ENCODE measurements around the gene PYDC2.
"Not testable (repeated sequence)": the region's sequence is repeated elsewhere in the genome, so short reads cannot be mapped to it uniquely, and the experiment has no call there.

PYDC2 gene

DNA sequence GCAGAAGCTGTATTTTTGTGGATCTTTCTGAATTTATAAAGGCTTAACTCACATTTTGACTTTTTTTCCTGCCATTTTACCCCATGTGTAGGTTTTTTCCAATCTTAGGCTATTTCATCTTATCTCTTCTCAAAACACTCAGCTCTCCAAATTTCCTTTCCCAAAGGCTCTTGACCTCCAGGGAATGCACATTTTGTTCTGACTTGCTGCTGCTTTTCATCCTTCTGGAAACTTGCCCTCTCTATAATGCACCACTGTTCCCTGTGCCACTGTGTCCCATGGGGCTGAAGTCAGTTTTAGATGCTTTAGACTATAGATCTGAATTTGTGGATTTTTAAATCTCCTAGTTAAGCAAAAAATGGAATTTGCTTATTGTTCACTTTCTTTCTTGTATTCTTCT, 9.1 kb downstream of the PYDC2 start:
- no peaks in the 10 kb centered on the region for H3K36me3 ChIP-seq (ENCODE audit: control insufficient read depth in 1 of 2, insufficient read depth in 2 of 2, low read length in 2 of 2)
- H3K4me3 ChIP-seq (ENCODE audit: low read depth in 1 of 2, low read length in 2 of 2), result no peak overlapping the region
- H3K4me1 ChIP-seq (ENCODE audit: control insufficient read depth in 1 of 2, insufficient read depth in 2 of 2, low read length in 2 of 2), result no peaks in the 10 kb centered on the region
- H3K27me3 ChIP-seq (ENCODE audit: low read depth, low read length), result no peaks in the 10 kb centered on the region
- H3K27ac ChIP-seq (ENCODE audit: low read length), result no peak overlapping the region
- no peaks in the 10 kb centered on the region for H3K9me3 ChIP-seq (ENCODE audit: control insufficient read depth in 1 of 2, low read length in 2 of 2)

DNA sequence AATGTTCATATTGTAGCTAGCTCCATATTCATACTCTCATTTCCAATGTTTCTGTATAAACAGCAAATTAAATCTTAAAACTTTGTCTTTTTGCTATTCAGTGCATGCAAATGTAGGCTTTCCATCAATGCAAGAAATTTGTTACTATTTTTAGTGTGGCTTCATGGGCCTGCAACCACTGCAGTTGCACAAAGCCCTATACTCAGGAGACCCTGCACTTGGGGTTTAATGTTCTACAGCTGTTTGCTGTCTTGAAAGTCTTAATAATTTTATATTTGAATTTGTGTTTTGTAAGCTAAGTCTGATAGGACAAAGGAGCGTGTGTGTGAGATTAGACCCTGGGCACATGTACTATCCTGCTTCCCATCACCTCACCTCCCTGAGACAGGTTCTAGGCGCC, 9.6 kb downstream of the PYDC2 start:
- Histone ChIP-seq H3K27ac (ENCODE audit: low read length) (no peak overlapping the region), H3K27me3 (ENCODE audit: low read depth, low read length) (no peaks in the 10 kb centered on the region), H3K4me1 (ENCODE audit: control insufficient read depth in 1 of 2, insufficient read depth in 2 of 2, low read length in 2 of 2) (no peaks in the 10 kb centered on the region), H3K9me3 (ENCODE audit: control insufficient read depth in 1 of 2, low read length in 2 of 2) (no peaks in the 10 kb centered on the region), H3K4me3 (ENCODE audit: low read depth in 1 of 2, low read length in 2 of 2) (no peak overlapping the region), H3K36me3 (ENCODE audit: control insufficient read depth in 1 of 2, insufficient read depth in 2 of 2, low read length in 2 of 2) (no peaks in the 10 kb centered on the region)

DNA sequence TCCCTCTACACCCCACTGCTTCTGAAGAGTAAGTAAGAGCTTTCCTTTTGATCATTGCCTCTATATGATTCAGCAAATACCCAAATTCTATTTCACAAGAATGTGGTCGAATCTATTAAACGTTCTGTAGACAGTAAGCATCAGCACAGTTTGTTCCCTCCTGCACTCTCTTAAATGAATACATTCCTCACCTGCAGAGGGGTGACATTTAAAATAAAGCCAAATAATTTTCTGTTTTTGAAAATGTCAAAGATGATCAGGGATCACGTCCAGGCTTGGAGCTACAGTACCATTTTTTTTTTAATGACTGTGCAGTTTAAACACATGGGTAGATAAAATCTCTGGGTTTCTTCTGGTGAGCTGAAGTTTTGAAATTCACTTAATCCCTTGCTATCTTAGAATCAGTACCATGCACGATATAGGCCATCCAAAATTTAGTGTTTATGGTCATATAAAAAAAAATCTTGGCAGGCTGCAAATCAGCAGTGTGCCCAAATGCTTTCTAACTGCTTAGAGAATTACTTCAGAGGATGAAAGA, 12.8 kb downstream of the PYDC2 start:
- no peaks in the 10 kb centered on the region for H3K27me3 ChIP-seq (ENCODE audit: low read depth, low read length)

DNA sequence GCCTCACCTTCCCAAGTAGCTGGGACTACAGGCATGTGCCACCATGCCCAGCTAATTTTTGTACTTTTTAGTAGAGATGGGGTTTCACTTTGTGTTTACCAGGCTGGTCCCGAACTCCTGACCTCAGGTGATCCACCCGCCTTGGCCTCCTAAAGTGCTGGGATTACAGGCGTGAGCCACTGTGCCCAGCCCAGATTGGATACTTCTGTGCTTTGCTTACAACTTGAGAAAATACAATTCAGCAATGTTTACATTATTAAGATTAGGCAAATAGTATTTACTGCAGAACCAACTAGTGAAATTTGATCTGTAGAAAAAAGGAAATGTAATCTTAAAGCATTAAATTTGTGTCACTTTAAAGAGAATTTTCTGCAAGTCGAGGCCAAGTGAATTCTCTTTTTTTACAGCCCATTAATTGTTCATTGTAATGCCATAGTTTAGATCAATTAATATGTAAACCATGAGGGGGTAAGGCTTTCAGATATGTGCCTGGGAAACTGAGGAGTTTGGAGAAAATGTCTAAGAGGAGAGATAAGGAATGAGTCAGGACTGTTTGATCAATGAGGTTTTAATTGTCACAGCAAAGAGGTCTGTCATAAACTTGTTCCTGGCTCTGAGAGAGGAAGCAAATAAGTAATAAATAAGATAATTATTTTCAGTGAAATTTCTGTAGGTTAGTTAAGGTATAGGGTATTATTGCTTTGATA, 15.3 kb downstream of the PYDC2 start:
- Histone ChIP-seq H3K36me3 (ENCODE audit: control insufficient read depth in 1 of 2, insufficient read depth in 2 of 2, low read length in 2 of 2) (no peaks in the 10 kb centered on the region), H3K27me3 (ENCODE audit: low read depth, low read length) (no peaks in the 10 kb centered on the region), H3K4me1 (ENCODE audit: control insufficient read depth in 1 of 2, insufficient read depth in 2 of 2, low read length in 2 of 2) (no peaks in the 10 kb centered on the region), H3K9me3 (ENCODE audit: control insufficient read depth in 1 of 2, low read length in 2 of 2) (peaks cover 0 to 4% of the 10 kb centered on the region in 2 donors), H3K4me3 (ENCODE audit: low read depth in 1 of 2, low read length in 2 of 2) (no peak overlapping the region), H3K27ac (ENCODE audit: low read length) (no peak overlapping the region)

More for the DNA sequence above, 12.8 kb downstream of the PYDC2 start:
- Histone ChIP-seq H3K4me3 (ENCODE audit: low read depth in 1 of 2, low read length in 2 of 2) (no peak overlapping the region), H3K36me3 (ENCODE audit: control insufficient read depth in 1 of 2, insufficient read depth in 2 of 2, low read length in 2 of 2) (no peaks in the 10 kb centered on the region), H3K9me3 (ENCODE audit: control insufficient read depth in 1 of 2, low read length in 2 of 2) (no peaks in the 10 kb centered on the region), H3K27ac (ENCODE audit: low read length) (no peak overlapping the region), H3K4me1 (ENCODE audit: control insufficient read depth in 1 of 2, insufficient read depth in 2 of 2, low read length in 2 of 2) (no peaks in the 10 kb centered on the region)

DNA sequence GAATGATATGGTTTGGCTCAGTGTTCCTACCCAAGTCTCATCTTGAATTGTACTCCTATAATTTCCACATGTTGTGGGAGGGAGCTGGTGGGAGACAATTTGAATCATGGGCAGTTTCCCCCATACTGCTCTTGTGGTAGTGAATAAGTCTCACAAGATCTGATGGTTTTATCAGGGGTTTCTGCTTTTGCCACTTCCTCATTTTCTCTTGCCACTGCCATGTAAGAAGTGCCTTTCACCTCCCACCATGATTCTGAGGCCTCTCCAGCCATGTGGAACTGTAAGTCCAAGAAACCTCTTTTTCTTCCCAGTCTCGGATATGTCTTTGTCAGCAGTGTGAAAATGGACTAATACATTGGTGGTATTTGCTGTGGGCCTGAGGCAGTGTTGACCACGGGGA, 23.0 kb downstream of the PYDC2 start:
- not testable (repeated sequence) for H3K4me1 ChIP-seq (ENCODE audit: control insufficient read depth in 1 of 2, insufficient read depth in 2 of 2, low read length in 2 of 2); H3K27ac ChIP-seq (ENCODE audit: low read length)

DNA sequence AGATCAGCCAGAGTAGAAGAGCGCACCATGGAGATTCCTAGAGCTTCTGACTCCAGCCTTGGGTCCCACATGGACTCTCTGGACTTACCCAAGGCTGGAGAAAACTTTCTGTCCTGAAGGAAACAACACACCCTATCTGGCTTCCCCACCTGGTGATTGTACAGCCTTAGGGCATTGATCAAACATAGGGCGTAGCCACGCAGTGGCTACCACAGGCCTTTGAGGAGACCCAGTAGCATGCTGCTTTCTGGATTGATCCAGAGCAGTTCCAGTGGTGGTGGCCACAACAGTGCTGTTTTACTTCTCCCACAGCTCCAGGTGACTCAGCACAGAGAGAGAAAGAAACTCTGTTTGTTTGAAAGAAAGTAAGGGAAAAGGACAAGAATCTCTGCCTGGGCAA, 23.5 kb downstream of the PYDC2 start:
- H3K4me1 ChIP-seq (ENCODE audit: control insufficient read depth in 1 of 2, insufficient read depth in 2 of 2, low read length in 2 of 2), result no peaks in the 10 kb centered on the region
- no peaks in the 10 kb centered on the region for H3K27me3 ChIP-seq (ENCODE audit: low read depth, low read length)
- H3K9me3 ChIP-seq (ENCODE audit: control insufficient read depth in 1 of 2, low read length in 2 of 2), result peaks cover 0 to 5% of the 10 kb centered on the region in 2 donors
- no peak overlapping the region for H3K27ac ChIP-seq (ENCODE audit: low read length)
- no peak overlapping the region for H3K4me3 ChIP-seq (ENCODE audit: low read depth in 1 of 2, low read length in 2 of 2)
- no peaks in the 10 kb centered on the region for H3K36me3 ChIP-seq (ENCODE audit: control insufficient read depth in 1 of 2, insufficient read depth in 2 of 2, low read length in 2 of 2)

More for the DNA sequence above, 23.0 kb downstream of the PYDC2 start:
- H3K9me3 ChIP-seq (ENCODE audit: control insufficient read depth in 1 of 2, low read length in 2 of 2); H3K4me3 ChIP-seq (ENCODE audit: low read depth in 1 of 2, low read length in 2 of 2); H3K27me3 ChIP-seq (ENCODE audit: low read depth, low read length); H3K36me3 ChIP-seq (ENCODE audit: control insufficient read depth in 1 of 2, insufficient read depth in 2 of 2, low read length in 2 of 2): not testable (repeated sequence)

DNA sequence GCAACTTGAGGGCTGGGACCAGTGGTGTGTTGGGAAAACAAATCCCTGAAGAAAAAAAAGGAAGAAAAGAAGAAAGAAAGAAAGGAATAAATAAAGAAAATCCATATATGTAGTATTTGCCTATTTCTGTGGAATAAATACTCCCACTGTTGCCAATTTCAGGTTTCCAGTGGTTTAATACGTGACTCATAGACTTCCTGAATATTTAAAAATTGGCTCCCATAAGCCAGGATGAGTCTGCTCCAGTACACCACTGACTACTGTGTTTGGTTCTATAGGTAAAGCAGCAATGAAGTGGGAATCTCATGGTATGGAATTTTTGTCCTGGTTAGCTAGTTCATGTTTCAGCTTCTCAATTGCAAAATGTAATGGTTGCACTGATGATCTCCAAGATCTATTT, 31.6 kb downstream of the PYDC2 start:
- Histone ChIP-seq H3K27ac (ENCODE audit: low read length) (no peak overlapping the region), H3K4me1 (ENCODE audit: control insufficient read depth in 1 of 2, insufficient read depth in 2 of 2, low read length in 2 of 2) (no peaks in the 10 kb centered on the region), H3K36me3 (ENCODE audit: control insufficient read depth in 1 of 2, insufficient read depth in 2 of 2, low read length in 2 of 2) (no peaks in the 10 kb centered on the region), H3K9me3 (ENCODE audit: control insufficient read depth in 1 of 2, low read length in 2 of 2) (no peaks in the 10 kb centered on the region), H3K4me3 (ENCODE audit: low read depth in 1 of 2, low read length in 2 of 2) (no peak overlapping the region), H3K27me3 (ENCODE audit: low read depth, low read length) (no peaks in the 10 kb centered on the region)

DNA sequence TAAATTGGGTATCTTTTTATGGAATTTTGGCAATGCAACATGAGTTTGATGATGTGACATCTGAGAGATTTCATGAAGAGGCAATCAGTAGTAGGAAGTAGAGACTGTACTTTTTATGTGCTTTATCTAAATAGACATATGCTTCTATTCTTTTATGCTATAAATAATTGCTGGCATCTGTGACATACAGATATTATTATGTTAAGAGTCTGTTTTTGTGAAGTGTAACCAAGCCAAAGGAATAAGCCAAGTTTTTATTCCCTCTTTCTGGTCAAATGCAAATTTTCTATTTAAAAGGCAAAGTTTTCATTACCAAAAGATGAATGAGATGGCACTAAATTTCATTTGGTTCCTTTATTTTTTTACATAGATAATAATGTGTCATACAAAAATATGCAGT, 32.4 kb downstream of the PYDC2 start:
- H3K27me3 ChIP-seq (ENCODE audit: low read depth, low read length), result no peaks in the 10 kb centered on the region
- H3K4me3 ChIP-seq (ENCODE audit: low read depth in 1 of 2, low read length in 2 of 2), result no peak overlapping the region
- no peaks in the 10 kb centered on the region for H3K36me3 ChIP-seq (ENCODE audit: control insufficient read depth in 1 of 2, insufficient read depth in 2 of 2, low read length in 2 of 2)
- H3K4me1 ChIP-seq (ENCODE audit: control insufficient read depth in 1 of 2, insufficient read depth in 2 of 2, low read length in 2 of 2), result no peaks in the 10 kb centered on the region
- no peaks in the 10 kb centered on the region for H3K9me3 ChIP-seq (ENCODE audit: control insufficient read depth in 1 of 2, low read length in 2 of 2)
- H3K27ac ChIP-seq (ENCODE audit: low read length), result no peak overlapping the region

DNA sequence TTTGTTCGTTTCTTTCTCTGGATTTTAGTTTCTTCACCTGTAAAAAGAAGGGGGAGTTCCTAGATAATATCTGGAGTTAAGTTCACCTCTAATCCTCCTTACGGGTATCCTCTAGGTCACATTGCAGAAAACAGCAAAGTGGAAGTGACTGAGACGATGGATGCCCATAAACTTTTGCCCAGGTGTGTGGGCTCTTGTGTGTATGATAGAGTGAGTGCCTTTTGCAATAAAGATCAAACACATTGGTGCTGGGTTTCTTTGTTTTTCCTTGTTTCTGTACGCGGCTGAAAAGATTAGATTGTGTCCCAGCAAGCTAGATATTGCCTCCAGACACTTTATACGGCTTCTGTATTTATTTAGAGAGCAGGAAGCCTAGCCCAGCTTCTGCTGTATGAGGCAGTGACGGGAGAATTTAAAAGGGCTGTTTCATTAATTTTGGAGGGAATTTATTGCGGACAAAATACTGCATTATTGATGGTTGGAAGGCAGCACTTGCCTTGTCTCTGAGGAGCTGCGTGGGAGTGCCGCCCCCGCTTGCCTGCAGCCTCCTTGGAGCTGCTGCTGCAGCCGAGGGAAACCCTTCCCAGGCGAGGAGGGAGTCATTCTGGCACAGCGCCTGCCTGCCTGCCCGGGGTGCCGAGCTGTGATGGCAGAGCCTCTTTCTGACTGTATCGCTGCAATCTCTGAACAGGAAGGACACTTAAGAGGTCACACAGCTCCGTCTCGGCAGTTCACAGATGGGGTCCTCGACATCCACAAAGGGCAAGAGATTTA, 38.5 kb downstream of the PYDC2 start:
- H3K4me3 ChIP-seq (ENCODE audit: low read depth in 1 of 2, low read length in 2 of 2), result peak overlapping the region; percentile 1 to 19
- H3K9me3 ChIP-seq (ENCODE audit: control insufficient read depth in 1 of 2, low read length in 2 of 2), result no peaks in the 10 kb centered on the region

DNA sequence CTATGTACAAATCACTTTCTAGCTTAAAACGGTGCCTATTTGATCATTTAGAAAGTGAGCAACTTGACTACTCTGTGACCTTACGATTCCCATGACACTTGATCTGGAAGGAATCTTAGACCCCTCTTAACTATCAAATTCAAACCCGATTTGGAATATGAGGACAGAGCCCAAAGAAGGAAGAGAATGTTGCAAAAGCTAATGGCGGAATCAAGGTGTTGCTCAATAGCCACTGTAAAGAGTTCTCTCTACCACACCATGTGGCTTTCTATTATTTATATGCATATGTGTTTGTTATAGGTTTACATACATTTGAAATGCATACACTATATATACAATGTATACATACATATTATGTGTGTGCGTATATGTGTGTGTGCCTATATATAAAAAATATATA, 39.9 kb downstream of the PYDC2 start:
- no peak overlapping the region for H3K4me3 ChIP-seq (ENCODE audit: low read depth in 1 of 2, low read length in 2 of 2)
- H3K9me3 ChIP-seq (ENCODE audit: control insufficient read depth in 1 of 2, low read length in 2 of 2), result no peaks in the 10 kb centered on the region
- no peak overlapping the region for H3K27ac ChIP-seq (ENCODE audit: low read length)
- no peaks in the 10 kb centered on the region for H3K36me3 ChIP-seq (ENCODE audit: control insufficient read depth in 1 of 2, insufficient read depth in 2 of 2, low read length in 2 of 2)
- no peaks in the 10 kb centered on the region for H3K27me3 ChIP-seq (ENCODE audit: low read depth, low read length)
- H3K4me1 ChIP-seq (ENCODE audit: control insufficient read depth in 1 of 2, insufficient read depth in 2 of 2, low read length in 2 of 2), result peaks cover 0 to 8% of the 10 kb centered on the region in 2 donors

More for the DNA sequence above, 38.5 kb downstream of the PYDC2 start:
- Histone ChIP-seq H3K36me3 (ENCODE audit: control insufficient read depth in 1 of 2, insufficient read depth in 2 of 2, low read length in 2 of 2) (no peaks in the 10 kb centered on the region), H3K4me1 (ENCODE audit: control insufficient read depth in 1 of 2, insufficient read depth in 2 of 2, low read length in 2 of 2) (peaks cover 0 to 8% of the 10 kb centered on the region in 2 donors), H3K27ac (ENCODE audit: low read length) (no peak overlapping the region), H3K27me3 (ENCODE audit: low read depth, low read length) (no peaks in the 10 kb centered on the region)

DNA sequence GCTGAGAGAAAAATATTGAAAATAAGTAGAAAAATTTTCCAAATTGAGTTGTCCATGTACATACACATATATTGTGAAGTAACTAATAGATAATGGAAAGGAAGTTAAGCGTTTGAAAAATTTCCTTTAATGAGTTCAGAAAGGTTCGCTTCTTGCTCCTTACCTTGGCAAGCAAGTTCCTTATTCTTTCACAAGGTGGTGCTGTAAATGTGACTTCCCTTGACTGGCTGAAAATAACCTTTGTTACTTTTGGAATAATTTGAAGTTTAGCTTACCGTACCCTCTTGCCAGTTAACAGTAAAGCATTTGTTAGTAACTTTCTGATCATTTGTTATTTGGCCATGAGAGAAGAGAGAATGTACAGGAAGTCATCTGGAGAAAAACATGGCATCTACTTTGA, 41.6 kb downstream of the PYDC2 start:
- H3K4me3 ChIP-seq (ENCODE audit: low read depth in 1 of 2, low read length in 2 of 2), result no peak overlapping the region
- H3K36me3 ChIP-seq (ENCODE audit: control insufficient read depth in 1 of 2, insufficient read depth in 2 of 2, low read length in 2 of 2), result no peaks in the 10 kb centered on the region
- peaks cover 0 to 8% of the 10 kb centered on the region in 2 donors for H3K4me1 ChIP-seq (ENCODE audit: control insufficient read depth in 1 of 2, insufficient read depth in 2 of 2, low read length in 2 of 2)
- H3K27ac ChIP-seq (ENCODE audit: low read length), result no peak overlapping the region
- no peaks in the 10 kb centered on the region for H3K9me3 ChIP-seq (ENCODE audit: control insufficient read depth in 1 of 2, low read length in 2 of 2)
- H3K27me3 ChIP-seq (ENCODE audit: low read depth, low read length), result no peaks in the 10 kb centered on the region
